HG03521 (cell line): ENCODE measurements around the gene ZFHX3.
A peak's percentile ranks its signal among the peaks of the same experiment; 100 is the strongest.

Source experiments
- ATAC-seq: cut with Tn5 transposase; IDR thresholded peaks from one replicate; pipeline ENCODE4 v1.9.1; 2021; ENCODE audit warnings: mild to moderate bottlenecking, moderate library complexity; ENCODE audit not compliant: unreplicated experiment

ZFHX3 gene

DNA sequence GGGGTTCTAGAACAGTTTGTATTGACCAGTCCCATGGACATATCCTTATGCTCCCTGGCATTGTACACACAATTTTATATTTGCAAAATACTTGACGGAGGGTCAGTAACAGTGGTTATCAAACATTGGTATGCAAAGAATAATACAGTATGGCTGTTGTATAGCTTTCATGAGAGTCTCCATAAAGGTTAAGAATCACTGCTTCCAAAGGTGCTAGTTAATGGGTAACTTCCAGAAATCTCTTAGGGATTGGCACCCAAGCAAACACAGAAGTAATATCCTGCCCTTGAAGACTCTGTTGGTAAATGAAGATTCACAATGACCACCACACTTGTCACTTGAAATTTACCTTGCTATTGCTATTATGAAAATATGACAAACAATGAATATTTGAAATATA, 239.2 kb downstream of the ZFHX3 start:
- no peak for ATAC-seq

DNA sequence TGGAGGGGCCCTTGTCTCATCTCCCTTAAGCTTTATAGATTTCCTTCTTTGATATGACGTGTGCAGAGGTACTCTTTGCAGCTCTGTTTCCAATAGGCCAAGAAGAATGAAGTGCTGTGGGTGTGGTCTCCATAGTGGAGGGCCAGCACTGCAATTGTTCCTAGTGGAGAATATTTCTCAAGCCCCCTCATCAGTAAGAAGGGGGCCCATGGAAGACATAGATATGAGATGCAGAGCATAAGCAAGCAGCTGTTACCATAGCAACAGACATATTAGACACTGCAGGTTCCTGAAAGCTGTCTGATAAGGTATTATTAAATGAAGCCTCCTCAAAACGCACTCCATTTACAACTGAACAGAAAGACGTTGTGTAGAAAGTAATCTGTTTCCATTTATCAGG, 240.7 kb downstream of the ZFHX3 start:
- ATAC-seq: no peak

DNA sequence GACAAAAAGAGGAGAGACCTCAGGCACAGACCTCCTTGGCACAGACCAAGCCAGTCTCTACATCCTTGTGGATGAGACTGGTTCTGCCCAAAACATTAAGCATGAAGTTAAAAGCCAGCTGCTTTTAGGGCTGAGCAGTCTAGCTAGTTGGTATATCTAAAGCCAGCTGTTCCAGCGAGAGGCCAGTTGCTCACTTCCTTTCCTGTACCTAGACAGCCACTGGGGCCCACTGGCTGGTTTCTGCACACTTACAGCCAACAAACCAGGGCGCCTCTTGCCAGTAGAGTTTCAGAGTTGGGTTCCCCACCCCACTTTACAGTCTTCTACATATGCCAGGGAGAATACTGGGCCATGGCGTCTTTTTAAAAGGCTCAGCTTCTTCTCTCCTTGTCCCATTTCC, 242.4 kb downstream of the ZFHX3 start:
- no peak for ATAC-seq

DNA sequence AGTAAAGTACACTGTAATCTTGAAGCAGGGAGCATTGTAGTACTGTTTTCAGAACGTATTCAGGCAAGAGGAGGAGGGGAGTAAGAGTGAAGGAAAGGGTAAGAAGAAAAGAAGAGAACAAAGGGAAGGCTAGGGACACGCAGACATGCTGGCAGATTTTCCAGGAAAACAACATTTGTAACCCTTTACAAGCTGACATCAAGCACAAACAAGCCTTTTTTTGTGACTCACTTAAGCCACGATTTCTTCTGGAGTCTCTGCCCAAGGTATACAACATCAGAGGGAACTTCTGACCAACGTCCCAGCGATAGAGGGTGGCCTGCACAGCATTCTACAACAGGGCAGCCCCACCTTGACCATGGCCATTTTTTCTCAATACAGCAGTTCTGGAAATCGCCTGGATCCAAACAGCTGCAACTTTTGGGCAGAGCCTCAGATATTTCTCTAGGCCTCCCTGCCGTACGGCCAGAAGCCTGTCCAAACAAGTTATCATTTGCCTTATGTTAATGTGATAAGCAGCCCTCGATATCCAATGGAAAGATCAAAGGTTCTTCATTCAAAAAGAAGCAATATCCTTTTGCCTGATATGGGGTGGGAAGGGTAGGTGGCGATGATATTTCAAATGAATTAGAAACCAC, 247.3 kb downstream of the ZFHX3 start:
- no peak for ATAC-seq

DNA sequence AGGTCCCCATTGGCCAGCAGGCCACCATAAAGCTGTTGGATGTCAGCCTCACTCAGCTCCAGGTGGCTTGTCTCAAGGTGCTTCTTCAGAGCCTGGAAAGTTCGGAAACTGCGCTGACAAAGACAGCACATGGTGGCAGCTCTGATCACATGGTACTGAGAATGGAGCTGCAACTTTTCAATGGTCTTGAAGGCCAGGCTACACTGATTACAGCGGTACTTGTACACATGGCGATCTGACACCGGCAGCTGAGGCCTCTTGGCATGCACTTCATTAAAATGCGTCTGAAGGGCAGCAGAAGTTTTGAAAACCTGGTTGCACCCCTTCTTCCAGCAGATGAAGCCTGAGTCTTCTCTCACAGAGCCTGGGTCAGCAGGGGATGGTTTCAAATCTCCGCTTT, 249.7 kb downstream of the ZFHX3 start:
- no peak for ATAC-seq

DNA sequence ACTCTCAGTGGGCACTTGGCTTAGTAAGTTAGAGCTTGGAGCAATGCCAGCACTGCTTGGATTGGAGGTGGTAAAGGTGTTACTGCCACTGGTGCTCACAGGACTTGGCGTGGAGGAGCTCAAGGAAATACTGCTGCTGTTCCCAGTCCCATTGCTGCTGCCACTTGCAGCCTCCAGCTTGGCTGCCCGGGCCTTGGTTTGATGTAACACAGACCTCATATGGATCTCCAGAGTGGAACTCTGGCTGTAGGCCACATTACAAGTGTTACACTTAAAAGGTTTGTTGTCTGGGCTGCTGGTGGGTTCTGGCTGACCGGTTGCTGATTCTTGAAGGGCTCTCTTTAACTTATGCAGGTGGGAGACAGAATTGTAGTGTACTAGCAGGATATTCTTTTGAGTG, 250.3 kb downstream of the ZFHX3 start:
- no peak for ATAC-seq

DNA sequence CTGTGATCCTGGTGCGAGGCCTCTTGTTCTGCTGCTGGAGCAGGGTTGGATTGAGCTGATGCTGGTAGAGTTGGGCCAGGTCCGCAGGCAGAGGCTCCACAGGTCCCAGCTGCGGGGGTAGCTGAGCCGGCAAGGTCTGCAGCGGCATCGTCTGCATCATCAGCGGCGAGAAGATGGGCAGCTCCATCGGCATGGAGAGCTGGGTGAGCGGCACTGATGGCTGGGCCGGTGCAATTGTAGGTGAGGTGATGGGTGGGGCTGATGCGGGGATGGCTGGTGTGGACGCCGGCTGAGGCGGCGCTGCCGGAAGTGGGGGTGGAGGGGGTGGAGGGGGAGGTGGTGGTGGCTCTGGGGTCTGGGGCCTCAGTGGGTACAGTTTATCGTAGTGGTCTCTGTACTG, 251.7 kb downstream of the ZFHX3 start:
- ATAC-seq: no peak

DNA sequence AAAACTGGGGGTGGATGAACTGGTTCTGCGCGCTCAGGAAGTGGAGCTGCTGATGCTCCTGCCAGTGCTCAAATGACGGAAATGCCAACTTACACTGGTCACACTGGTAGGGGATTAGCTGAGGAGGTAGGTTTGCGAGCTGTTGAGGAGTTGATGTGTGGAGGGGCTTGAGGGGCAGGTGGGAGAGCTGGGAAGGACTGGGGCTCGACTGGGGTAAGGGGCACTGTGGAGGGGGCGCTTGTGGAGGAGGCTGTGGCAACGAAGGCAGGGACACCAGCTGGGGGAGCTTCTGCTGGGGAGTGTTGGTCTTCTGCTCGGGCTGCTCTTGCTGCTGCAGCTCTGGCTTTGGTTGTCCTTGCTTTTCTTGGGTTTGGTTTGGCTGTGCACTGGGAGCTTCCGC, 252.9 kb downstream of the ZFHX3 start:
- no peak for ATAC-seq

DNA sequence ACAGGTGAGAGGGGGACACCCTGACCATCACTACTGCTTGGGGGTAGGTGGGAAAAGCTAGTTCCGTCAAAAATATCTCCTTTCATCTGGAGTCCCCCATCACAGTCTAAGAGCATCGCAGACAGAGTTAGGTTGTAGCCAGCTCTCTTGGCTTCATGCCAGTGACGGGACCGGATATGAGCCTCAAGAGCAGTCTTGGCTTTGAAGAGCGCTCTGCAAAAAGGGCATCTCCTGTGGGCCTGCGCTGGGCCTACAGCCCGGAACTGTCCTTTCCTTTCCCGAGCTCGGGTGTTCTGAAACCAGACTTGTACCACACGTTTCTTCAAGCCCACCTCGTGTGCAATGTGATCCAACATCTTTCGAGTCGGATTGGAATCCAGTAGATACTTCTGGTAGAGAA, 253.6 kb downstream of the ZFHX3 start:
- no peak for ATAC-seq

DNA sequence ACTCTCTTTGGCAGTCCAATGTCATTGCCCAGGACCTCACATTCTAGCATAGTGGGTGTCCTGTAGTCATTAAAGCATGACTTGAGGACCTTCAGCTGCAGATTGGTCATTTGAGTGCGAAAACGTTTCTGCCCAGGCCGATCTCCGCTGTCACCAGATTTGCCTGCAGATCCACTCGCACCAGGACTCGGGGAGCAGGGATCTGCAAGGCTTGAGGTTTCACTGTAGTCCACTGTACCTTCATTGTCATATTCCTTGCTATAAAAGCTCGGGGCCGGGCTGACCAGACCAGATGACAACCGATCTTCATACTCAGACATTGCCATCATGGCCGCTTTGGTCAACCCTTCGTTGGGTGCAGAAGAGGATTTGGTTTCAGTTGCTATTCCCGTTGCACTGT, 254.2 kb downstream of the ZFHX3 start:
- no peak for ATAC-seq

DNA sequence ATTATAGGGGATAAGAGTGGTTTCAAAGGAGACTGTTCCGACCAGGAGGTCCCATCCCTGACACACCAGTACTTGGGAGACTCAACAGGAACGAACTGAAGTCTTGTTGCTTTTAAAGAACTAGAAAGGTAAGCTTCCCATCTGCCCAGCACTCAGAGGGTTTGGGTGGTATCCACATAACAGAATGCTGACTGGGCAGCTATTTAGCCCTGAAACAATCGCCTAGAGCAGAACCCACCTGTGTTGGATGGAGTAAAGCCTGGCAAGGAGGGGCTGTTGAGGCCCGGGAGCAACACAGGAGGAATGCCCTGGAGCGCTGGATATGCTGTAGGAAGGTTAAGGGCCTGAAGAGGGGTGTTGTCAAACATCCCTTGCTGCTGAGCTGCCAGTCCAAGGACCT, 254.9 kb downstream of the ZFHX3 start:
- no peak for ATAC-seq

DNA sequence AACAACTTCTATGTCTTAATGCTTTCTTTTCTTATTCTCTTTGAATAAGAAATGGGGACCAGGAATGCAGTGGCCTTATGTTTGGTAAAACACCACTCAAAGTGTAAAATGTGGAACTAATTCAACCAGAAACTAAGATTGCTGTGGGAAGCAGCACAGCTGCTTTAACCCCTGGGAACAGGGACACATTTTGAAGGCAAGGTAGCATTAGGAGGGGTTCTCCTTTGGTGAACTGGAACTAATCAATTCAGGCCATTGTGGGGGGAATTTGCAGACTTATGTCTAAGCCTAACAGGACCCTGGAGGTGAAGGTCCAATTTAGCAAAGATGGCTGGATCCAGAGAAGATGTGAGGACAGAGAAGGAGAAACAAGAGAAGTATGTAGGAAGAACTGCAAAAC, 256.1 kb downstream of the ZFHX3 start:
- no peak for ATAC-seq

DNA sequence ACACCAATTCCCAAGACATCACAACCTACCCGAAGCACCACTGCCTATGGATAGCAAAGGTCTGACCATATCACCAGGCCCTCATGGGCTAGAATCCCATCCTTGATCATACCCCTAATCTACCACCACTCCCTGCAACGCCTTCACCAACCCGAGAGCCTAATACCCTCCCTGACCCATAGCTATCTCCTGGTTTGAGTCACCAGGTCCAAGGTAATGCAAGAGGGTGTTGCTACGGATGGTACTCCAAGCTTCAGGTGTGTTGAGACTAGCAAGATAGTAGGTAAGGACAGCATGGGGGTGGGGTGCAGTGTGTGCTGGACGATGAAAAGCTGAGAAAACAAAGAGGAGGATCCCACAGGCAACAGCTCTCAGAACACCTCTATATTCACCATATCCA, 258.0 kb downstream of the ZFHX3 start:
- no peak for ATAC-seq

DNA sequence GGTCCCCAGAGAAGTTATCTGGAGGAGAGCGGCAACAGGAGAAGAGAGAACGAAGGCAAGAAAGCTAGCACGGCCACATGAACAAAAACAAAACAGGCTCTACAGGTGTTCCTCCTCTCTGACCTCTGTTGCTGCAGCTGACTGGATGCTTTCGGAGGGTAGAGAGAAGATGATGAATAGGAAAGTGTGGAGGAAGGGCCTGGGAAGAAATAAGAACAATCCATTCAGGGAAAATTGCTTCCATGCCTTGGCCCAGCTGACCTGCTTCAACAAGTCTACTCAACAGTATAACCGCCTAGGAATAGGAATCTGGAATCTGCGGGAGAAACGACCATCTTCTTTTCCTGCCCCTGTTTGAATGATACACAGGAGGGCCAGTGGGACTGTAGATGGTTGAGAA, 258.5 kb downstream of the ZFHX3 start:
- ATAC-seq: no peak

DNA sequence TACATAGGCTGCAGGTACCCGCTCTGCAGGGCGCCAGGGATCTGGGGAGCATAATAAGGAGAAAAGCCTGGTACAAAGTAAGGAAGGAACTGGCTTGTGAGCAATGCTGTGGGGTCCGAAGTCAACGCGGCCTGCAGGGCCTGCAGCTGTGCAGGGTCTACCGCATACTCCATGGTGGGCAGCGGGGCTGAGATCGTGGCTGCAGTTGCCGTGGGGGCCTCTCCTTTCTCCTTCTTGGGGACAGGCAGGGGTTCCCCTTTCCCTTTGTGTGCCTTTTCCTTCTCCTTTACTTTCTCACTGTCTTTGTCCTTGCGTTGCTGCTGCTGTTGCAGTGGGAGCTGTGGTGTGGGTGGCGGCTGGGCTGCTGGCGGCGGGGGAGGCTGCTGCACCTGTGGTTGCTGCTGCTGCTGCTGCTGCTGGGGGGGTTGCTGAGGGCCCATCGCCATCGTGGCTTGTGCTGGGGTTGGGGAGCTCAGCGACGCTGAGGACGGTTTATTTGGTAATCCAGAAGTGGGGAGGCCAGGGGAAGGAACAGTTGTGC, 259.6 kb downstream of the ZFHX3 start:
- no peak for ATAC-seq

DNA sequence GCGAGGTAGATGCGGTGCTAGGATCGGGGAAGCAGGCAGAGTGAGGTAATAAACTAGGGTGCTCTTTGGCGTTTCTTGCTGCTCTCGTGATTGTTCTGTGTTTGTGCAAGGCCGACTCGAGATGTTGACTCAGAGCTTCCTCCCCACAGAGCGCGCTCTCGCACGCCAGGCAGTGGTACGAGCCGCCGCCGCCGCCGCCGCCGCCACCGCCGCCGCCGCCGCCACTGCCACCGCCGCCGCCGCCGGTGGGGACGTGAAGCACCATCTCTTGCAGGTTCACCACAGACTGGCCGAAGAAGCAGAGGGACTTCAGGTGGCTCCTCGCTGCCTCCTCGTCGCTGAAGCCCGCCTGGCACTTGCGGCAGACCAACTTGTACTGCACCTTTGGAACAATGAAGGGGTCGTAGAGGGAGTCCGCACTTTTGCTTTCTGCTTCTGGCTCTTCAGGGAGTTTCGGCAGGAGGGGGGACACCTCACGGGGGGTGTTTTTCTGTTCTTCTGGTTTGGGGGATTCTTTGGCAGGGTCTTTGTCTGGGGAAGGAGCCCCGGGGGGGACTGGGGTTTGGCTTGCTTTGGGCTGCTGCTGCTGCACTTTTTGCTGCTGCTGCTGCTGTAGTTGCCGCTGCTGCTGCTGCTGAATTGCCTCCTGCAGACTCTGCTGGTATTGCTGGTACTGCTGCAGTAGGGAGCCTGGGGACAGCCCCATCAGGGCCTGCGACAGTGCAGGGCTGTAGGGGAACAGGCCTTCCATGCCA, 260.2 kb downstream of the ZFHX3 start:
- peak; percentile 83 for ATAC-seq

DNA sequence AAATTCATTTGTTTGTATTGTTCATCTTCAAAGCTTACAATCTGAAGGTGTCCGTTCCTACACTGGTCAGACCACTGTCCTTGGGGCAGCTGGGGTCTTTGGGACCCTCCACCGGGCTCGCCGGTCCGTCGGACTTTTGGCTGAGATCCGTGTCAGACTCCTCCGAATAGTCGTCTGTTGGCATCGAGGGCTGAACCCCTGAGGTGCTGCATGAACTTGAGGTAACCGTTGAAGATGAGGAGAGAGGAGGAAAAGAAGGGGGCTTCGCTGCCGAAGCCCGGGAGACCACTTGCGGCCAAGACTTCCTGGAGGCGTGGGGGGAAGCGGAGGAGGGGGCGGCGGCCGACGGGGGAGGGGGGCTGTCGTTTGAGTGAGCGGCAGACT, 260.8 kb downstream of the ZFHX3 start:
- ATAC-seq: no peak

DNA sequence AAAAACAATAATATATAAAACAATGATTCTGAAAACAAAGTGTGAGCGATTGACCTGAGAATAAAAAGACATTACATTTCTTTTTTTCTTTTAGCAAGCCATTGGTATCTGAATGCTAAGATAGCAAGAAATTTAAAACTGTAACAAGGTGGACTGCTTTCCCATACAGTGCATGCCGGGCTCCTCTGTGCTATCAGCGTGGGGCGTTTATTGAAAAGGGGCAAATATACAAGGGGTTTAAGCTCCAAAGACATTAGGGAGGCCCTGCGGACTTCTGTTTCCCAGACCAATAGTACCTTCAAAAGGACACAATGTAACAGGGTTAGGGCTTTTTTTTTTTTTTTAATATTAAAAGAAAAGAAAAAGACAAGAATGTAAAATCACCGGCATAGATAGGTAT, 261.3 kb downstream of the ZFHX3 start:
- ATAC-seq: no peak

DNA sequence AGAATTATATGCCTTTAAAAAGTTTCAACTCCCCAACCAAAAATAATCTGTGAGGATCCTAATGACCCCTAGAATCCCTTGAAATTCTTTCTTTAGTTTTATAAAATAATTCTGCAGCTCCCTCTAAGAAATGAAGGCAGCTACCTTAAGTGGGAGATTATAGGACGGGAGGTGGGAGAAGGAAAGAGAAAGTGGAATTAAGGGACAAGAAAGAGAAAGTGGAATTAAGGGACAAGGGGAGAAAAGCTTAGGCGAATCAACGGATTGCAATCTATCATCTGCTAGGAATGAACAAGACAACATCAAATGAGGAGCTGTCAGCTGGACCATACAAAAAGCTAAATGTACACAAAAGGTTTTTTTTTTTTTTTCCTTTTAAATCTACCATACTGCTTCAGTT, 262.0 kb downstream of the ZFHX3 start:
- no peak for ATAC-seq

DNA sequence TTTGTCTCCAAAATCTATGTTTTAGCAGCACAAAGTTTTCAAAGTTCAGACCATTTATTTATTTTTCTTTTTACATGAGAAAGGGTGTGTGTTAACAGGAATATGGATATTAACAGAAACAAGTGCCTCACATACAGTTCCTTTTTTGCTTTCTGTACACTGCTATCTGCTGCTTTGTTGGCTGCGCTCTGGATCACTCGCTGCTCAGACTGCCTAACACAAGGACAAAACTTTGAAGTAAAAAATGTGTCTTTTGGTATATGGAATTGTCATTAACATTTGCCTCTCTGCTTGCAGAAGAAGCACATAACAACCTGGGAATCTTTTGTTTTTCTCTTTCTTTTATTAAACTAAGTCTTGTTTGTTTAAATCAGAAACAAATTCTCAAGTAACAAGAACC, 262.8 kb downstream of the ZFHX3 start:
- ATAC-seq: no peak

DNA sequence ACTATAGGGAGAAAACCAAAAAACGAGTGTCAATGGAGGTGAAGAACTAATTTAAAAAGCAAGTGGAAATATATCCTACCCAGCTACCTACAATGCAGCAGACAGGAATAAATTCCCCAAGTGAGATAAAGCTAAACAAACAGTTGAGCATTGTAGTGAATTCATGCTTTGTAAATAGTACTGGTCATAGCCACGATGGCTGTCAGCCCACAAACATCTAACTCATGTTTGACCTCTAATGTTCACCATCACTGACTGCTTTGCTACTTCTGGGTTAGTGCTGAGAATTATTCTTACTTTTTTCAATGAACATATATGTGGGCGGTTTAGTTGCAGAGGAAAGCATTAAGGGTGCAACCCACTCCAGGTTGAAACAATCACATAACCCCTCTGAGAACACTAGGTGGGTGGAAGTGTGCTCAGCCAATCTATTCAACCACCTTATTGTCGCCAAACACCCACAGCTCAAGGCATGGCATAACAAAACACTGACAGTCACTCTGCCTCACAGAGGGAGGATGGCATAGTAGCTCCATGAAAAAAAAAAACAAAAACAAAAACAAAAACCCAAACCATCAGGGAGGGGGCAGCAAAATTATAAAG, 264.1 kb downstream of the ZFHX3 start:
- no peak for ATAC-seq

DNA sequence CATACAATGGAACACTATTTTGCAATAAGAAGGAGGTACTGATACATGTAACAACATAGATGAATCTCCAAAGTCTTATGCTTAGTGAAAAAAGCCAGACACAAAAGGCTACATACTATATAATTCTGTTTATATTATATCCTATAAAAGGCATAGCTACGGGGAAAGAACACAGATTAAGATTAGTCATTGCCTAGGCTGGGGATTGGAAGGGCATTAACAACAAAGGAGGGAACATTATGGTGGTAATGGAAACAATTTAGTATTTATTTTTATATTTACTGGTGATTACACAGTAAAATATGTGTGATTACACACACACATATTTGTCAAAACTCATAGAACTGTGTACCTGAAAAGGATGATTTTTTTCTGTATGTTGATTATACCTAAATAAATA, 278.1 kb downstream of the ZFHX3 start:
- no peak for ATAC-seq
